ENCODE measurements around the gene STPG1.

- TF ChIP-seq BCL11A (tag by site-specific recombination; IDR thresholded peaks at IDR 0.05; ENCODE audit: low read depth) (no peak), ZNF10 (tag by site-specific recombination; IDR thresholded peaks at IDR 0.05) (0 out of 2 replicates have a peak, but pooled peaks have one; percentile 12), ZNF223 (tag by site-specific recombination; IDR thresholded peaks at IDR 0.05) (no peak), CTCF (tag by site-specific recombination; IDR thresholded peaks at IDR 0.05) (peak; percentile 96), PRDM1 (tag by site-specific recombination; IDR thresholded peaks at IDR 0.05) (no peak), KLF17 (tag by site-specific recombination; IDR thresholded peaks at IDR 0.05) (no peak; the same call in 1 of the 2 replicates), ELK4 (IDR thresholded peaks at IDR 0.05; ENCODE audit: borderline replicate concordance, low read depth, low read length) (no peak), ZNF544 (tag by site-specific recombination; IDR thresholded peaks at IDR 0.05) (no peak), ZFP41 (tag by site-specific recombination; IDR thresholded peaks at IDR 0.05; ENCODE audit: borderline replicate concordance) (no peak), YY1 (tag by site-specific recombination; IDR thresholded peaks at IDR 0.05) (no peak), ZNF157 (tag by site-specific recombination; IDR thresholded peaks at IDR 0.05) (no peak), ZNF610 (tag by site-specific recombination; IDR thresholded peaks at IDR 0.05; ENCODE audit: borderline replicate concordance) (peak; percentile 73; the same call in 1 of the 2 replicates)
Measured at GRCh38 chr1:24415334-24415909, 1.8 kb upstream of the STPG1 start, which contains the start of gene NIPAL3.

Measured in HEK293 (cell line).